Ovary (tissue), 10 donors: ENCODE results near the gene RNGTT. TPM values are rescaled to one million over a fixed set of nuclear protein-coding genes. Genes with fewer than 3 reads are reported as not detected.

Source experiments
- DNase-seq, 5 donors: peaks; one replicate each; pipeline ENCODE4 v3.0.0-alpha.2; 2019 to 2020
- H3K27ac ChIP-seq, 2 donors: fragments of 200-600 bp; one replicate each; pipeline versions ENCODE4 v1.5.1 to v1.8.0; 2019 to 2022
- H3K27me3 ChIP-seq: fragments of 200-600 bp; one replicate; pipeline ENCODE4 v1.8.0; 2022
- H3K36me3 ChIP-seq: fragments of 200-600 bp; sonication (generic); one replicate; pipeline ENCODE4 v1.5.1; 2019
- H3K4me1 ChIP-seq: one replicate; pipeline ENCODE4 v1.8.1; 2013; ENCODE audit warnings: mild to moderate bottlenecking, moderate library complexity; ENCODE audit not compliant: insufficient read depth
- H3K4me3 ChIP-seq: fragments of 200-600 bp; sonication (generic); one replicate; pipeline ENCODE4 v1.5.1; 2017
- H3K9me3 ChIP-seq, 2 donors: fragments of 200-600 bp in 1 of 2; sonication (generic) in 1 of 2; one replicate each; pipeline versions ENCODE4 v1.5.1 to v1.8.1; 2013 to 2019; ENCODE audit warnings: mild to moderate bottlenecking in 1 of 2, moderate library complexity in 1 of 2
- EP300 ChIP-seq: sonication (generic); formaldehyde crosslinking; IDR thresholded peaks from one replicate; pipeline ENCODE4 v1.6.1; 2017; ENCODE audit warnings: antibody characterized with exemption
- POLR2A ChIP-seq: fragments of 450-650 bp; IDR thresholded peaks from one replicate; pipeline ENCODE4 v1.6.1; 2017; ENCODE audit warnings: antibody characterized with exemption, mild to moderate bottlenecking, moderate library complexity
- WGBS, 3 donors: extraction: QIAGEN DNeasy Blood & Tissue Kit in 1 of 3; methylation state at CpG; one replicate each; pipeline versions ENCODE4 v1.1.5 to v1.1.7; 2013 to 2017; 5-methylcytosine and 5-hydroxymethylcytosine counted together
- intact Hi-C, 4 donors: fragments of 100-400 bp; cut with DNase I; formaldehyde crosslinking; loops; one replicate each; pipeline versions ENCODE4 v1.11.0 to v1.15.1; 2022 to 2023
- long read RNA-seq, 3 donors: library from polyadenylated mRNA in 2 of 3; unstranded in 2 of 3; transcript quantifications; one replicate each; pipeline ENCODE4 v2.0.0 and lab custom pipeline, GENCODE V29; 2021 to 2026
- polyA plus RNA-seq, 2 donors: library from polyadenylated mRNA; stranded (reverse); fragments of 200-250 nt in 1 of 2; fragments of 350-450 nt in 1 of 2; fragmentation: Illumina TruSeq in 1 of 2; extraction: RNeasy Lipid Tissue Mini Kit (QIAGEN cat#74804) in 1 of 2; gene quantifications; one replicate each; pipeline ENCODE4 v1.2.3, GENCODE V29; 2013 to 2014
- total RNA-seq, 7 donors: library from RNA; depleted of rRNA in 2 of 7; stranded (reverse); fragments of >200 nt in 2 of 7; fragmentation: NEBNext Ultra II Directional in 3 of 7; extraction: Animal tissue kit (Norgen Biotek cat#: 25700) in 3 of 7; gene quantifications; one replicate each; pipeline versions ENCODE4 v1.1.0 to v1.2.4, GENCODE V29; 2016 to 2023
- TF ChIP-seq, protein P1 (sequence below), 3 donors: fragments of 450-650 bp in 2 of 3; fragments of 200-600 bp in 1 of 3; IDR thresholded peaks; one replicate each; pipeline versions ENCODE4 v1.5.1 to v1.8.0; 2016 to 2022; ENCODE audit warnings: antibody characterized with exemption in 3 of 3, mild to moderate bottlenecking in 1 of 3
- donor health status: DM: no; HTN: no; CAD: no; lungs with moderate emphysema.
- donor health status: DM: no; HTN: no; CAD: no.
- donor health status: Bipolar disorder and iron deficiency.
- donor health status: DM: yes; HTN: yes; CAD: no.
- donor health status: DM: no; HTN: no; CAD: no.
- donor health status: DM: yes; HTN: yes; CAD: no.

RNGTT gene
- total RNA-seq (10 to 100 TPM in 6 of 7 donors, 1 to 10 TPM in 1; 9.5 to 17.9 (median 11.6) TPM), polyA plus RNA-seq (1 to 10 TPM; 3.9 to 7.7 TPM)
- long read RNA-seq, donor 1, partial matches to known transcripts = 2 of 11 reads
- long read RNA-seq, donor 1, other reads (novel, unspliced or antisense) = 5 of 11 reads
- long read RNA-seq, donor 2, full-length matches to known transcripts = 1 of 1 reads
- long read RNA-seq, donor 2, partial matches to known transcripts = 0 of 1 reads
- long read RNA-seq, donor 2, other reads (novel, unspliced or antisense) = 0 of 1 reads
- long read RNA-seq, donor 3, full-length matches to known transcripts = 9 of 13 reads
- long read RNA-seq, donor 3, partial matches to known transcripts = 0 of 13 reads
- long read RNA-seq, donor 3, other reads (novel, unspliced or antisense) = 4 of 13 reads

DNA sequence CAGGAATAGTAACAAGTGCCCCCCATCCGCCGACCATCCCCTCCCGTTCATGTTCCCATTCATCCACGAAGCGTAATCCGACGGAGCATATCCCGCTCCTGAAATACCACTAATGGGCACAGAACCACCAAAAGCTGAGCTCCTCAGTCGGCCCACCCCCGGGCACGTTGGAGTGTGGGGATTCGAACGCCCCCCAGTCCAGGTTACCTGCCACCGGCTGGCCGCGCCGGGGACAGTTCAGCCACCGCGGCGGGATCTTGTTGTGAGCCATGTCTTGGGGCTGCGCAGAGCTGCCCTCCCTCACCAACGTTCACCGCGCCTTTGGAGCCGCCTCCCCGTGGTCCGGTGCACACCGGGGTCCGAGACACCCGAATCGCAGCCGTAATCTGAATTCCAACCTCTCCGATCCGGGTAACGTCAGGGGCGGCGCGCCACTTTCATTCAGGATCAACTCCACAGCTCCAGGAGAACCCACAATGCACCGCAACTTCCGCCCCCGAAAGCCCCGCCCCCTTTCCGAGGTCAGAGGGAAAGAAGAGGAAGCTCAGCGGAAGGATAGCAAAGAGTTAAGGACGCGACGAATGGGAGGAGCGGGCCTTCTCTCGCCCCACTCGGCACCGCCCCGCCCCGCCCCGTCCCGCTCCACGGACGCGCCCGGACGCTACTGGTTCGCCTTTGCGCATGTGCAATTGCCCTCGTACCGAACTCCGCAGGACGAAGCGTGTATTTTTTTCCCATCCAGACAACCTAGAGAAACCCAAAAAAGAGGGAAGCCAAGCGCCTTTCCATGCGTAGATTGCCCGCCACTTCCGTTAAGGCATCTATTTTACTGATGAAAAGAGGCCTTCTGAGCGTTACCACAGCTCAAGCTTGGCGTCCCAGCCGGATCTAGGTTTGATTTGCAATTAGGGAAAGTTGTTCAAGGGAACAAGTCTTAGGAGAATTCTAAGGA, at the start of gene RNGTT:
RNGTT (minus strand) TSS at position 480 of the 952 bp plus-strand sequence; CDS start at position 271, 209 bp downstream.
- WGBS, 3 donors = 0 to 1% (median 1%) methylated on average over 73 to 74 of the region's 74 CpGs
- intact Hi-C loops = no loop called here
- peak within 1 kb of the TSS; percentile 14 to 57 for H3K27ac ChIP-seq

DNA sequence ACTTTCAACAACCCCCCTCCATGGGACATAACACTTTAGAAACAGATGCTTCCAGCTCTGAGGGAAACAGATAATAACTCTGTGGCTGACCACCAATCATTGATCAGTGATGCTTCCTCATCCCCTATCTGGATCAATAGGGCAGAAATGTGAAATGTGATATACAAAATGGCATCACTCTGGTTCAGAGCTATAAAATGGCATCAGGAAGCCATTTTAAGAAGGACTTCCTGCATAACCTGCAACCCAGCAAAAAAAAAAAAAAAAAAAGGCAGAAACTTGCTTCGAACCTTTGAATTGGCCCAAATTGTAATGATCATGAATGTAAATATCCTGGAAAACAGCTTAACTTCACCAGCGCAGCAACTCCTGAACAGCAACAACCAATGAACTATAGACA, 48.0 kb upstream of the RNGTT start:
- 92 to 100% (median 94%) methylated on average over 2 of the region's 2 CpGs for WGBS, 3 donors
- Histone ChIP-seq H3K4me1 (no peaks in the 10 kb centered on the region), H3K9me3 (no peaks in the 10 kb centered on the region), H3K27me3 (no peaks in the 10 kb centered on the region), H3K27ac (no peak overlapping the region), H3K36me3 (no peaks in the 10 kb centered on the region), H3K4me3 (no peak overlapping the region)
- intact Hi-C loops = no loop called here
- TF ChIP-seq, protein P1, sequence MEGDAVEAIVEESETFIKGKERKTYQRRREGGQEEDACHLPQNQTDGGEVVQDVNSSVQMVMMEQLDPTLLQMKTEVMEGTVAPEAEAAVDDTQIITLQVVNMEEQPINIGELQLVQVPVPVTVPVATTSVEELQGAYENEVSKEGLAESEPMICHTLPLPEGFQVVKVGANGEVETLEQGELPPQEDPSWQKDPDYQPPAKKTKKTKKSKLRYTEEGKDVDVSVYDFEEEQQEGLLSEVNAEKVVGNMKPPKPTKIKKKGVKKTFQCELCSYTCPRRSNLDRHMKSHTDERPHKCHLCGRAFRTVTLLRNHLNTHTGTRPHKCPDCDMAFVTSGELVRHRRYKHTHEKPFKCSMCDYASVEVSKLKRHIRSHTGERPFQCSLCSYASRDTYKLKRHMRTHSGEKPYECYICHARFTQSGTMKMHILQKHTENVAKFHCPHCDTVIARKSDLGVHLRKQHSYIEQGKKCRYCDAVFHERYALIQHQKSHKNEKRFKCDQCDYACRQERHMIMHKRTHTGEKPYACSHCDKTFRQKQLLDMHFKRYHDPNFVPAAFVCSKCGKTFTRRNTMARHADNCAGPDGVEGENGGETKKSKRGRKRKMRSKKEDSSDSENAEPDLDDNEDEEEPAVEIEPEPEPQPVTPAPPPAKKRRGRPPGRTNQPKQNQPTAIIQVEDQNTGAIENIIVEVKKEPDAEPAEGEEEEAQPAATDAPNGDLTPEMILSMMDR (IDR thresholded peaks at IDR 0.05) = no peak
- TF ChIP-seq EP300 = no peak
- TF ChIP-seq POLR2A = no peak
- no peak for DNase-seq

More for the DNA sequence above, at the start of gene RNGTT:
- peak; percentile 98 to 99 (median 99) for DNase-seq
- no peaks in the 10 kb centered on the region for H3K27me3 ChIP-seq
- peaks cover 2% of the 10 kb centered on the region for H3K4me1 ChIP-seq
- H3K9me3 ChIP-seq = no peaks in the 10 kb centered on the region
- H3K36me3 ChIP-seq = no peaks in the 10 kb centered on the region
- TF ChIP-seq, protein P1 (IDR thresholded peaks at IDR 0.05) = no peak
- no peak for TF ChIP-seq POLR2A
- no peak for TF ChIP-seq EP300
- H3K4me3 ChIP-seq = peak within 1 kb of the TSS; percentile 85

DNA sequence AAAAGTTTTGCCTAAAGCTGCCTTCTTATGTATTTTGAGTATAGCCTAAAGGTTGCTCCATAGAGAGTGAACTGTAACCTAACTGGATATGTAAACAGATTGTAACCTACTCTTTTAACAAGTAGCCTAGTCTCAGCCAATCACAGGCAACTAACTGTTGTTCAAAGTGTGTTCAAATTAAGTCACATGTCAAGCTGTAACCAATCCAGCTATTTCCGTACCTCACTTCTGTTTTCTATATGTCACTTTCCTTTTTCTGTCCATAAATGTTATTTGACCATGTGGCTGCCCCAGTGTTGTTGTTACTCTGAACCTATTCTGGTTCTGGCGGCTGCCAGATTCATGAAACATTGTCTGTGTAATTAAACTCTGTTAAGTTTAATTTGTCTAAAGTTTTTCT, 47.4 kb upstream of the RNGTT start:
- TF ChIP-seq EP300 = no peak
- TF ChIP-seq, protein P1 (IDR thresholded peaks at IDR 0.05) = no peak
- TF ChIP-seq POLR2A = no peak
- Histone ChIP-seq H3K27me3 (no peaks in the 10 kb centered on the region), H3K4me3 (no peak overlapping the region), H3K27ac (no peak overlapping the region), H3K4me1 (no peaks in the 10 kb centered on the region), H3K9me3 (no peaks in the 10 kb centered on the region), H3K36me3 (no peaks in the 10 kb centered on the region)
- DNase-seq = no peak
- intact Hi-C loops = no loop called here
- WGBS, 3 donors = 63 to 73% (median 64%) methylated on average over 2 of the region's 2 CpGs

DNA sequence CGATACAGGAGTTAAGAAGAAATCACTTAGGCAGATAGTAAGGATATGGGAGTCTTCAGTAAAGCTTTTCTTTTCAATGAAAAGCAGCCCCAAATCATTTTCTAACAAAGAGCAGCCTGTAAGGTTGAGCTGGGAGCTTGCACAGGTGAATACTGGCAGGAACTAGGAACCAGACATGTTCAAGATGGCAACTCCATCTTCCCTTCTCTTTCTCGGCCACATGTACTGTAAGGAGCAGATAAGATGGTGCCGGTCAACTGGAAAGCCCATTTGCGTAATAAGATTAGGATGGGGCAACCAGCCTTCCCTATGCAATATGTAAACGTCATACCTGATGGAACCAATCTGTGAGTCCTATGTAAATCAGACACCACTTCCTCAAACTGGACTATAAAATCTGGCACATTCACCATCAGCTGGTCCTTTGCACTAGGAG, 46.2 kb upstream of the RNGTT start:
- Histone ChIP-seq H3K27ac (no peak overlapping the region), H3K4me1 (no peaks in the 10 kb centered on the region), H3K4me3 (no peak overlapping the region), H3K9me3 (no peaks in the 10 kb centered on the region), H3K36me3 (no peaks in the 10 kb centered on the region), H3K27me3 (no peaks in the 10 kb centered on the region)
- 82 to 89% (median 86%) methylated on average over 5 of the region's 5 CpGs for WGBS, 3 donors
- intact Hi-C loops = no loop called here
- no peak for DNase-seq
- TF ChIP-seq, protein P1 (IDR thresholded peaks at IDR 0.05) = no peak
- TF ChIP-seq POLR2A (no peak), EP300 (no peak)
